Activated CD4-positive, alpha-beta T cell treated with anti-CD3 and anti-CD28 coated beads, Interleukin-2, amount 10 ng/mL, durations not matched to agents 7 days and 5 days (primary cell): ENCODE data around the gene SERPINA6. TPM values are rescaled to one million over a fixed set of nuclear protein-coding genes. Genes with fewer than 3 reads are reported as not detected.
"Not testable (repeated sequence)": the region's sequence is repeated elsewhere in the genome, so short reads cannot be mapped to it uniquely, and the experiment has no call there.

Source experiments
- CTCF ChIA-PET: fragments of 350-600 bp; sonication (Branson Sonifier 250); formaldehyde crosslinking; loops from one replicate; lab custom pipeline; 2021; ENCODE audit warnings: antibody characterized with exemption; lab: Charles Lee
- POLR2A ChIA-PET: fragments of 350-600 bp; sonication (Branson Sonifier 250); formaldehyde crosslinking; loops from one replicate; lab custom pipeline; 2021; ENCODE audit warnings: antibody characterized with exemption; lab: Charles Lee
- DNase-seq: peaks from one replicate; pipeline ENCODE4 v3.0.0-alpha.2; 2020
- H3K27ac Mint-ChIP-seq: one replicate; pipeline ENCODE4 v1.8.0; 2021; ENCODE audit warnings: mild to moderate bottlenecking, moderate library complexity, mixed read lengths
- H3K27me3 Mint-ChIP-seq: one replicate; pipeline ENCODE4 v1.8.0; 2021; ENCODE audit warnings: mixed read lengths
- H3K36me3 Mint-ChIP-seq: one replicate; pipeline ENCODE4 v1.8.0; 2021; ENCODE audit warnings: low read depth, mixed read lengths
- H3K4me1 Mint-ChIP-seq: one replicate; pipeline ENCODE4 v1.8.0; 2021; ENCODE audit warnings: mixed read lengths
- H3K4me3 Mint-ChIP-seq: one replicate; pipeline ENCODE4 v1.8.0; 2021; ENCODE audit warnings: mild to moderate bottlenecking, moderate library complexity, mixed read lengths
- H3K9me3 Mint-ChIP-seq: one replicate; pipeline ENCODE4 v1.8.0; 2021; ENCODE audit warnings: mixed read lengths
- total RNA-seq, 2 experiments: library from RNA; stranded (reverse); gene quantifications; one replicate each; pipeline ENCODE4 v1.2.3, GENCODE V29; 2021

SERPINA6 gene
- total RNA-seq, 2 experiments from 2014 or later = not detected

GRCh38 chr14:94312481-94313246 lies 10.5 kb downstream of the SERPINA6 start:
- CTCF ChIA-PET = no interaction called here
- no peak for DNase-seq
- Mint-ChIP-seq H3K27ac (no peak overlapping the region), H3K4me3 (no peak overlapping the region), H3K4me1 (no peaks in the 10 kb centered on the region), H3K27me3 (no peaks in the 10 kb centered on the region), H3K36me3 (no peaks in the 10 kb centered on the region), H3K9me3 (peaks cover 3% of the 10 kb centered on the region)
- POLR2A ChIA-PET = no interaction called here

- ChIA-PET CTCF (no interaction called here), POLR2A (no interaction called here)
- Mint-ChIP-seq H3K4me3 (no peak overlapping the region), H3K36me3 (no peaks in the 10 kb centered on the region), H3K27me3 (no peaks in the 10 kb centered on the region), H3K27ac (no peak overlapping the region), H3K9me3 (peaks cover 12% of the 10 kb centered on the region), H3K4me1 (no peaks in the 10 kb centered on the region)
- DNase-seq = no peak
Observed at GRCh38 chr14:94310248-94310647, 12.9 kb downstream of the SERPINA6 start.

- peaks cover 12% of the 10 kb centered on the region for H3K9me3 Mint-ChIP-seq
- no peaks in the 10 kb centered on the region for H3K4me1 Mint-ChIP-seq
- DNase-seq = no peak
- ChIA-PET POLR2A (no interaction called here), CTCF (no interaction called here)
- no peak overlapping the region for H3K4me3 Mint-ChIP-seq
- no peak overlapping the region for H3K27ac Mint-ChIP-seq
- no peaks in the 10 kb centered on the region for H3K27me3 Mint-ChIP-seq
- no peaks in the 10 kb centered on the region for H3K36me3 Mint-ChIP-seq
Observed at GRCh38 chr14:94309721-94310120, 13.4 kb downstream of the SERPINA6 start.

DNA sequence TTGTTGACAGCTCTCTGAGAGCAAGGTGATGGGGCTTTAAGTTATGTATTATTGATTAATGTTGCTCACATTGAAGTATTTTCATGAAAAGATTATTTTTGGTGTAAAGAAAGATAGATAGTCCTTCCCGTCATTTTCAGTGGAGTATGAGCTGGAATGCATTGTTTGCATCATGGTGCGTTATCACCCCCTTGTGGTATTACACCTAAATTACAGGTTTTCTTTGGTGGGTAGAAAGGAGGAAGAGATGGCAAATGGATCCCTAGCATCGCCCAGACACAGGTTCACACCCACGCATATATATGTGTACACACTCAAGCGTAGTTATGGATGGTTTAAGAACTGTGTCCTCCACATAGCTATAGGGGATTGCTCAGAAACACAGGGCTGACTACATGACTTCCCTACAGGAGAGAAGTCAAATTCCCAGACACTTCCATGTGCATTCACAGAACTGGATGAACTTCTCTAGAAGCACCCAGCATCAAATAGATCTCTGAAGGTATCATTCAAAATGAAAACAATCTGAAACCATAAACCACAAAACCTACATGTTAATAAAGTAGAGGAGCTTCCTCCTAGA lies 15.6 kb downstream of the SERPINA6 start:
- Mint-ChIP-seq H3K27ac (no peak overlapping the region), H3K9me3 (peaks cover 15% of the 10 kb centered on the region), H3K27me3 (no peaks in the 10 kb centered on the region), H3K36me3 (no peaks in the 10 kb centered on the region), H3K4me1 (no peaks in the 10 kb centered on the region), H3K4me3 (no peak overlapping the region)
- no peak for DNase-seq
- CTCF ChIA-PET = no interaction called here
- POLR2A ChIA-PET = no interaction called here

- no peaks in the 10 kb centered on the region for H3K4me1 Mint-ChIP-seq
- no peak overlapping the region for H3K4me3 Mint-ChIP-seq
- no peaks in the 10 kb centered on the region for H3K27me3 Mint-ChIP-seq
- H3K36me3 Mint-ChIP-seq = no peaks in the 10 kb centered on the region
- H3K27ac Mint-ChIP-seq = no peak overlapping the region
- POLR2A ChIA-PET = no interaction called here
- H3K9me3 Mint-ChIP-seq = peaks cover 16% of the 10 kb centered on the region
- CTCF ChIA-PET = interaction anchor here (0.6 kb wide), 1 partner anchor 37 kb away, joined by 4 read pairs; no protein-coding TSS in a partner anchor
- no peak for DNase-seq
Observed at GRCh38 chr14:94306047-94306978, 16.8 kb downstream of the SERPINA6 start.

DNA sequence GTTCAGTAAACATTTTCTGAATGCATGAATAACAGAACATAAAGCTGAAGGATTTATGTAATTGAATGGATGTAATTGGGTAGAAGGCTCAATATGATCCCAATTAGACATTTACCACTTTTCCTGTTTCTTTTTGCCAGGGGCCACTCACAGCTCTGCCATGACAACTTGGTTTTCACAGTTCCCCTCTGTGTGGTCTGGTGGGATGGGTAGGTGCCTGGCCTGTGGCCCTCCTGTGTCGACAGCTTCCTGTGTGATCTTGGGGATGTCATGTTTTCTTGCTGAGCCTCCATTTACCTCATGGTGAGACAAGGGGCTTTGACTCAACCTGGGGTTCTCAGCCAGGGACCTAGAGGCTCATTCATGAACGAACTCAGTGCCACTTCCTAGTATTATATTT lies 17.5 kb downstream of the SERPINA6 start:
- H3K27me3 Mint-ChIP-seq = no peaks in the 10 kb centered on the region
- no peaks in the 10 kb centered on the region for H3K36me3 Mint-ChIP-seq
- no peak overlapping the region for H3K27ac Mint-ChIP-seq
- no peak overlapping the region for H3K4me3 Mint-ChIP-seq
- H3K4me1 Mint-ChIP-seq = no peaks in the 10 kb centered on the region
- POLR2A ChIA-PET = no interaction called here
- CTCF ChIA-PET = interaction anchor here (0.6 kb wide), 1 partner anchor 36 kb away, joined by 4 read pairs; no protein-coding TSS in a partner anchor
- peaks cover 16% of the 10 kb centered on the region for H3K9me3 Mint-ChIP-seq
- no peak for DNase-seq

DNA sequence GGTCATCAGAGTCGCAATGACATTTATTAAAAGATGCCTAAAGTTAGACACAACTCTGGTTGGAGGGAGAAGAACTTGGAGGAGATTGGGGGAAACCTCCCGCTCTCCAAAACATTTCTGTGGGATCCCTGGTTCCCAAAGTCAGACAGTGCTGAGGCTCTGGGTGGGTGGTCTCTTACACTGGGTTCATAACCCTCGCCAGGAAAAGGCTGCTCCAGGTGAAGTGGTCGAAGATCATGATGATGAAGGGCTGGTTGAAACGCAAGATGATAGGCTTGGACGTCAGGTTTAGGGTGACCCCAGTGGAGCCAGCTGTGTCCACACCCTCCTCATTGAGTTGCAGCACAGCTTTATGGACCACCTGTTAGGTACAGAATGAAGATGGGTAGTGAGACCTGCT lies 18.9 kb downstream of the SERPINA6 start:
- Mint-ChIP-seq H3K4me1 (no peaks in the 10 kb centered on the region), H3K27me3 (peaks cover 2% of the 10 kb centered on the region), H3K27ac (no peak overlapping the region), H3K36me3 (no peaks in the 10 kb centered on the region), H3K9me3 (peaks cover 16% of the 10 kb centered on the region), H3K4me3 (no peak overlapping the region)
- no peak for DNase-seq
- ChIA-PET CTCF (no interaction called here), POLR2A (no interaction called here)

DNA sequence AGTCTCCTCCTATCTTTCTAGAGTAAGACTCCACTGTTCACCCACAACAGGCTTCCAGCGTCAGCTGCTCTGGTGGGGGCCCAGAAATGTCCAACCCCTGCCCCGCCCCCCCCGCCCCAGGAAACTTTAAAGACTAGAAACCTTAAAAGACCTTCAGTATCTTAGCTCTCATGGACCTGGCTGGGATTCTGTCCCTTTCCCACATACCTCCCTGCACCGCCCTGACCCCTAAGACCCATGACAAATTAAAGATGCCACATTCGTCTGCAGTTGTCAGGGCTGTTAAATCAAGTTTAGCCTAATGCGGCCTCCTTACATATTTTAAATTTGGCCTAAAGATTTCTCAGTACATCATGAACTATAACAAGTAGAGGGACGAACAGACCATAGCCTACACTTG lies 20.0 kb downstream of the SERPINA6 start:
- H3K27me3 Mint-ChIP-seq = peaks cover 2% of the 10 kb centered on the region
- no peaks in the 10 kb centered on the region for H3K4me1 Mint-ChIP-seq
- ChIA-PET CTCF (no interaction called here), POLR2A (no interaction called here)
- no peak for DNase-seq
- H3K4me3 Mint-ChIP-seq = no peak overlapping the region
- no peak overlapping the region for H3K27ac Mint-ChIP-seq
- peaks cover 16% of the 10 kb centered on the region for H3K9me3 Mint-ChIP-seq
- no peaks in the 10 kb centered on the region for H3K36me3 Mint-ChIP-seq

DNA sequence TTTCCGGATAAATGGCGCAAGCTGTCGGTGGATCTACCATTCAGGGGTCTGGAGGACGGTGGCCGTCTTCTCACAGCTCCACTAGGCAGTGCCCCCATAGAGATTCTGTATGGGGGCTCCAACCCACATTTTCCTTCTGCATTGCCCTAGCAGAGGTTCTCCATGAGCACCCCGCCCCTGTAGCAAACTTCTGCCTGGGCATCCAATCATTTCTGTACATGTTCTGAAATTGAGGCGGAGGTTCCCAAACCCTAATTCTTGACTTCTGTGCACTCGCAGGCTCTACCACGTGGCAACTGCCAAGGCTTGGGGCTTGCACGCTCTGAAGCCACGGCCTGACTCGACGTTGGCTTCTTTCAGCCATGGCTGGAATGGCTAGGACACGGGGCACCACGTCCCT lies 25.0 kb downstream of the SERPINA6 start:
- Mint-ChIP-seq H3K9me3 (peaks cover 10% of the 10 kb centered on the region), H3K27ac (no peak overlapping the region), H3K36me3 (no peaks in the 10 kb centered on the region), H3K27me3 (peaks cover 2% of the 10 kb centered on the region), H3K4me1 (no peaks in the 10 kb centered on the region), H3K4me3 (no peak overlapping the region)
- DNase-seq = no peak
- ChIA-PET POLR2A (no interaction called here), CTCF (no interaction called here)

GRCh38 chr14:94296181-94296545 lies 27.0 kb downstream of the SERPINA6 start:
- H3K4me3 Mint-ChIP-seq, H3K4me1 Mint-ChIP-seq, CTCF ChIA-PET, H3K36me3 Mint-ChIP-seq, H3K27me3 Mint-ChIP-seq, H3K27ac Mint-ChIP-seq, POLR2A ChIA-PET, DNase-seq, H3K9me3 Mint-ChIP-seq: not testable (repeated sequence)

GRCh38 chr14:94295360-94296180 lies 27.6 kb downstream of the SERPINA6 start:
- DNase-seq = no peak
- POLR2A ChIA-PET = no interaction called here
- CTCF ChIA-PET = no interaction called here
- Mint-ChIP-seq H3K27ac (no peak overlapping the region), H3K9me3 (peaks cover 6% of the 10 kb centered on the region), H3K4me3 (no peak overlapping the region), H3K36me3 (no peaks in the 10 kb centered on the region), H3K4me1 (no peaks in the 10 kb centered on the region), H3K27me3 (peaks cover 2% of the 10 kb centered on the region)

DNA sequence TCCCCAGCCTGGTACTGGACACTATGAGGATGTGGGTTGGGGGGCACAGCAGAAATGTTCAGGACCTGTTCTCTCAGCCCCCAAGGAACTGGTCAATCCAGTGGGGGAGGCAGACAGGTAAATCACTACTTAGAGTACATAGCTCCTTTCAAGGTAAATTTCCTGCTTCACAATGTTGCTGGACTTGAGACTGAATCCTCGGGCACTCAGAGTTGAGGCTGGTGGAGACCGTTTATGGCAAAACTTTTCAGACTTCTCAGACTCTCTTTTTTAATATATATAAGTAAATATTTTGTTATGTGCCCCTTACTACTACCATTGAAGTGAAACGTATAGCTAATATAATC lies 29.6 kb downstream of the SERPINA6 start:
- no peak overlapping the region for H3K4me3 Mint-ChIP-seq
- H3K36me3 Mint-ChIP-seq = no peaks in the 10 kb centered on the region
- no peak overlapping the region for H3K27ac Mint-ChIP-seq
- POLR2A ChIA-PET = no interaction called here
- H3K9me3 Mint-ChIP-seq = peaks cover 3% of the 10 kb centered on the region
- no peaks in the 10 kb centered on the region for H3K4me1 Mint-ChIP-seq
- CTCF ChIA-PET = interaction anchor here (1.0 kb wide), 1 partner anchor 141 kb away, joined by 3 read pairs; no protein-coding TSS in a partner anchor
- DNase-seq = no peak
- H3K27me3 Mint-ChIP-seq = no peaks in the 10 kb centered on the region
